B cell (primary cell): ENCODE data around the gene TMEM44. TPM values are rescaled to one million over a fixed set of nuclear protein-coding genes. Genes with fewer than 3 reads are reported as not detected.

Experiments
- ATAC-seq: fragments of 200-7000 bp; cut with Tn5 transposase; one replicate; pipeline ENCODE4 v1.10.0; 2021; ENCODE audit warnings: low read depth, mild to moderate bottlenecking, moderate number of reproducible peaks, moderate library complexity
- CTCF ChIA-PET: fragments of 350-600 bp; sonication (Branson Sonifier 250); formaldehyde crosslinking; loops from one replicate; lab custom pipeline; 2021; ENCODE audit warnings: antibody characterized with exemption, inconsistent platforms; lab: Charles Lee
- POLR2A ChIA-PET: fragments of 350-600 bp; sonication (Branson Sonifier 250); formaldehyde crosslinking; loops from one replicate; lab custom pipeline; 2021; ENCODE audit warnings: antibody characterized with exemption; lab: Charles Lee
- DNase-seq: peaks from one replicate; pipeline ENCODE4 v3.0.0; 2013
- H2AFZ ChIP-seq: 2 replicates; pipeline ENCODE4 v1.6.1; 2012; ENCODE audit warnings: mild to moderate bottlenecking, low read depth, low read length; ENCODE audit not compliant: insufficient read depth, poor library complexity, severe bottlenecking
- H3K27ac ChIP-seq, 2 donors: 1 replicate in 1 of 2; 2 replicates in 1 of 2; pipeline ENCODE4 v1.5.1; 2012 to 2013; ENCODE audit warnings: low read length in 2 of 2, mild to moderate bottlenecking in 2 of 2, moderate library complexity in 1 of 2
- H3K27me3 ChIP-seq, 4 experiments: fragments of 200-600 bp in 1 of 4; sonication (generic) in 1 of 4; replicated peaks in 1 of 4; 1 replicate in 2 of 4; 2 replicates in 2 of 4; pipeline versions ENCODE4 v1.6.1 to v1.7.0; 2013 to 2016; ENCODE audit warnings: low read length in 3 of 4, mild to moderate bottlenecking in 2 of 4, mixed read lengths in 1 of 4, moderate library complexity in 1 of 4; ENCODE audit not compliant: insufficient read depth in 4 of 4, control insufficient read depth in 3 of 4; ENCODE audit errors: control extremely low read depth in 1 of 4
- H3K36me3 ChIP-seq, 2 experiments: replicated peaks in 1 of 2; 1 replicate in 1 of 2; 2 replicates in 1 of 2; pipeline versions ENCODE4 v1.6.1 to v1.7.1; 2013; ENCODE audit warnings: low read length in 1 of 2; ENCODE audit not compliant: insufficient read depth in 2 of 2, control insufficient read depth in 1 of 2; ENCODE audit errors: control extremely low read depth in 1 of 2, extremely low read depth in 1 of 2
- H3K4me1 ChIP-seq, 2 donors: fragments of 200-600 bp in 1 of 2; sonication (generic) in 1 of 2; 1 replicate in 1 of 2; 2 replicates in 1 of 2; pipeline versions ENCODE4 v1.5.1 to v1.6.1; 2013 to 2017; ENCODE audit warnings: low read length in 2 of 2; ENCODE audit not compliant: control insufficient read depth in 2 of 2, insufficient read depth in 2 of 2
- H3K4me2 ChIP-seq: replicated peaks from 2 replicates; pipeline ENCODE3; 2012; ENCODE audit warnings: mild to moderate bottlenecking, low read depth, low read length; ENCODE audit not compliant: poor library complexity, severe bottlenecking
- H3K4me3 ChIP-seq, 5 experiments: fragments of 200-600 bp in 1 of 5; sonication (generic) in 1 of 5; 1 replicate in 3 of 5; 2 replicates in 2 of 5; pipeline versions ENCODE4 v1.5.1 to v1.7.0; 2011 to 2016; ENCODE audit warnings: low read length in 4 of 5, mild to moderate bottlenecking in 4 of 5, low read depth in 2 of 5, control low read depth in 1 of 5, moderate library complexity in 1 of 5; ENCODE audit not compliant: insufficient read depth in 1 of 5; ENCODE audit errors: control extremely low read depth in 1 of 5, extremely low read depth in 1 of 5
- H3K79me2 ChIP-seq: fragments of 200-600 bp; sonication (generic); one replicate; pipeline ENCODE4 v1.6.0; 2016; ENCODE audit warnings: low read length; ENCODE audit not compliant: control insufficient read depth, insufficient read depth
- H3K9ac ChIP-seq: fragments of 200-600 bp; sonication (generic); 2 replicates; pipeline ENCODE4 v1.6.1; 2017; ENCODE audit warnings: mild to moderate bottlenecking, low read length, moderate library complexity
- H3K9me3 ChIP-seq, 3 donors: one replicate each; pipeline versions ENCODE4 v1.6.1 to v1.7.1; 2013; ENCODE audit warnings: low read length in 2 of 3; ENCODE audit not compliant: control insufficient read depth in 2 of 3, insufficient read depth in 1 of 3; ENCODE audit errors: control extremely low read depth in 1 of 3
- H4K20me1 ChIP-seq: 2 replicates; pipeline ENCODE4 v1.6.0; 2012; ENCODE audit warnings: mild to moderate bottlenecking, low read length; ENCODE audit not compliant: insufficient read depth, control insufficient read depth, poor library complexity, severe bottlenecking
- H3K27ac Mint-ChIP-seq: one replicate; pipeline ENCODE4 v1.8.0; 2021; ENCODE audit warnings: mixed read lengths
- H3K27me3 Mint-ChIP-seq: one replicate; pipeline ENCODE4 v1.8.0; 2021; ENCODE audit warnings: mixed read lengths
- H3K4me1 Mint-ChIP-seq: one replicate; pipeline ENCODE4 v1.8.0; 2021; ENCODE audit warnings: mixed read lengths
- H3K4me3 Mint-ChIP-seq: one replicate; pipeline ENCODE4 v1.8.0; 2021; ENCODE audit warnings: mixed read lengths
- H3K9me3 Mint-ChIP-seq: one replicate; pipeline ENCODE4 v1.8.0; 2022; ENCODE audit warnings: mixed read lengths; ENCODE audit not compliant: insufficient read depth
- EZH2 ChIP-seq: IDR thresholded peaks from 2 replicates; pipeline ENCODE4 v1.6.1; 2012; ENCODE audit warnings: borderline replicate concordance, low read depth, mild to moderate bottlenecking, moderate library complexity, low read length; ENCODE audit not compliant: insufficient read depth, poor library complexity, severe bottlenecking
- WGBS: methylation state at CpG from one replicate; pipeline ENCODE4 v1.1.5; 2013; ENCODE audit warnings: missing lambda C conversion rate; ENCODE audit not compliant: insufficient coverage; 5-methylcytosine and 5-hydroxymethylcytosine counted together
- intact Hi-C: fragments of 100-400 bp; cut with micrococcal nuclease; formaldehyde crosslinking; loops from one replicate; pipeline ENCODE4 v1.10.0; 2022
- polyA plus RNA-seq: library from polyadenylated mRNA; depleted of rRNA; stranded (reverse); fragments of >200 nt; gene quantifications from 2 replicates; pipeline ENCODE4 v1.2.3, GENCODE V29; 2012
- total RNA-seq, 2 donors: library from RNA; stranded (reverse); fragments of 120-200 nt in 1 of 2; gene quantifications; 1 replicate in 1 of 2; 2 replicates in 1 of 2; pipeline versions ENCODE4 v1.2.3 to v1.2.4, GENCODE V29; 2013 to 2022
- TF ChIP-seq, protein P1 (sequence below): fragments of 200-600 bp; IDR thresholded peaks from one replicate; pipeline ENCODE4 v1.8.0; 2022; ENCODE audit warnings: antibody characterized with exemption, mild to moderate bottlenecking

Gene TMEM44
- total and polyA plus RNA-seq, 2 donors (not counting 1 experiment from before 2014, with no cell fraction given), result 4.1 to 7.5 TPM

DNA sequence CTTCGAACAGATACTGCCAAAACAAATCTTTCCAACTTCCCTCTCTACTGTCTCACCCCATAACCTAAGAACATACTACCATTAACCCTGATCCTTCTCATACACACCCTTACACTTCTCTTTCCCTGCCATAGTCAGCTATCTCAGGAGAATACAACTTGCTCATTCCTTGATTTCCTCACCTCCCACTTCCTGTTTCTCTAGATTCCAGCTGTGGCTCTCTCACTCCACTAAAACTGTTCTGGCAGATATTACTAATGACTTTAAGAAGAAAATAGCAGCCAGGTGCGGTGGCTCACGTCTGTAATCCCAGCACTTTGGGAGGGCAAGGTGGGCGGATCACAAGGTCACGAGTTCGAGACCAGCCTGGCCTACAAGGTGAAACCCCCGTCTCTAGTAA, 34.1 kb upstream of the TMEM44 start:
- Mint-ChIP-seq H3K27me3 (no peaks in the 10 kb centered on the region), H3K4me1 (peaks cover 21% of the 10 kb centered on the region), H3K27ac (no peak overlapping the region), H3K9me3 (no peaks in the 10 kb centered on the region), H3K4me3 (no peak overlapping the region)
- Histone ChIP-seq H3K9me3 (no peaks in the 10 kb centered on the region), H3K79me2 (peaks cover 48% of the 10 kb centered on the region), H3K4me1 (peaks cover 11 to 13% of the 10 kb centered on the region in 2 donors), H4K20me1 (peaks cover 35% of the 10 kb centered on the region), H3K4me2 (no peak overlapping the region), H2AFZ (no peak overlapping the region), H3K27me3 (no peaks in the 10 kb centered on the region), H3K4me3 (no peak overlapping the region), H3K27ac (no peak overlapping the region), H3K9ac (no peak overlapping the region), H3K36me3 (peaks cover 3 to 39% of the 10 kb centered on the region in 2 experiments)
- CTCF ChIA-PET, result interaction anchor here (1.0 to 10.9 kb wide), 4 partner anchors 10 to 595 kb away, joined by 3 to 231 read pairs (median 4); partner anchors contain the start of gene FAM43A
- POLR2A ChIA-PET, result interaction anchor here (0.8 kb wide), 1 partner anchor 602 kb away, joined by 4 read pairs; no protein-coding TSS in a partner anchor
- intact Hi-C loops, result no loop called here
- TF ChIP-seq EZH2, result no peak
- TF ChIP-seq, protein P1, sequence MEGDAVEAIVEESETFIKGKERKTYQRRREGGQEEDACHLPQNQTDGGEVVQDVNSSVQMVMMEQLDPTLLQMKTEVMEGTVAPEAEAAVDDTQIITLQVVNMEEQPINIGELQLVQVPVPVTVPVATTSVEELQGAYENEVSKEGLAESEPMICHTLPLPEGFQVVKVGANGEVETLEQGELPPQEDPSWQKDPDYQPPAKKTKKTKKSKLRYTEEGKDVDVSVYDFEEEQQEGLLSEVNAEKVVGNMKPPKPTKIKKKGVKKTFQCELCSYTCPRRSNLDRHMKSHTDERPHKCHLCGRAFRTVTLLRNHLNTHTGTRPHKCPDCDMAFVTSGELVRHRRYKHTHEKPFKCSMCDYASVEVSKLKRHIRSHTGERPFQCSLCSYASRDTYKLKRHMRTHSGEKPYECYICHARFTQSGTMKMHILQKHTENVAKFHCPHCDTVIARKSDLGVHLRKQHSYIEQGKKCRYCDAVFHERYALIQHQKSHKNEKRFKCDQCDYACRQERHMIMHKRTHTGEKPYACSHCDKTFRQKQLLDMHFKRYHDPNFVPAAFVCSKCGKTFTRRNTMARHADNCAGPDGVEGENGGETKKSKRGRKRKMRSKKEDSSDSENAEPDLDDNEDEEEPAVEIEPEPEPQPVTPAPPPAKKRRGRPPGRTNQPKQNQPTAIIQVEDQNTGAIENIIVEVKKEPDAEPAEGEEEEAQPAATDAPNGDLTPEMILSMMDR, result no peak
- DNase-seq (no peak), ATAC-seq (no peak)
- 83% methylated on average over 7 of the region's 7 CpGs for WGBS

DNA sequence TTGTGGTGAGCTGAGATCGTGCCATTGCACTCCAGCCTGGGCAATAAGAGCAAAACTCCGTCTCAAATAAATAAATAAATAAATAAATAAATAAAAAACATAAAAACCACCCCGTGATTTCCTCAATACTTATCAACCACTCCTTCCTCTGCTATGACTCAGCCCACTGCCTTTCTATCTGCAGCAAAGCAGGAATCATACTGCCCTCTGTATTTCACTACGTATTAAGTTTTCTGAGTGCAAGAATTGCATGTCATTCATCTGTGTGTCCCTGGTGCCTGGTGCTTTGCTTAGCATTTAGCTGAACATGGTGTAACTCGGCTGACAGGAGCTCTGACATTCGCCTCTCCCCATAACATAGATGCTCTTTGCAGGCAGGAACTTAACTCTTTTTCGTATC, 31.6 kb upstream of the TMEM44 start:
- ATAC-seq (no peak), DNase-seq (no peak)
- ChIA-PET CTCF (interaction anchor here (0.9 kb wide), 1 partner anchor 18 kb away, joined by 3 read pairs; no protein-coding TSS in a partner anchor), POLR2A (no interaction called here)
- 100% methylated on average over 2 of the region's 7 CpGs for WGBS
- intact Hi-C loops, result no loop called here
- Histone ChIP-seq H3K27me3 (no peaks in the 10 kb centered on the region), H3K4me3 (no peak overlapping the region), H3K4me2 (no peak overlapping the region), H3K79me2 (peaks cover 36% of the 10 kb centered on the region), H3K4me1 (no peaks in the 10 kb centered on the region), H3K27ac (no peak overlapping the region), H3K9ac (no peak overlapping the region), H3K36me3 (peaks cover 5 to 56% of the 10 kb centered on the region in 2 experiments), H2AFZ (no peak overlapping the region), H4K20me1 (peaks cover 20% of the 10 kb centered on the region), H3K9me3 (no peaks in the 10 kb centered on the region)
- no peak overlapping the region for H3K4me3 Mint-ChIP-seq
- H3K27me3 Mint-ChIP-seq, result no peaks in the 10 kb centered on the region
- H3K27ac Mint-ChIP-seq, result no peak overlapping the region
- no peaks in the 10 kb centered on the region for H3K9me3 Mint-ChIP-seq
- no peak for TF ChIP-seq EZH2
- peaks cover 7% of the 10 kb centered on the region for H3K4me1 Mint-ChIP-seq
